Mesenteric fat pad (tissue), 1 donor: ENCODE results near the gene EXOC2. TPM values are rescaled to one million over a fixed set of nuclear protein-coding genes. Genes with fewer than 3 reads are reported as not detected.
"Not testable (repeated sequence)": the region's sequence is repeated elsewhere in the genome, so short reads cannot be mapped to it uniquely, and the experiment has no call there.

ENCODE experiments used
- DNase-seq: peaks from one replicate; pipeline ENCODE4 v3.0.0-alpha.2; 2020; ENCODE audit warnings: low spot score
- total RNA-seq: library from RNA; stranded (reverse); fragmentation: NEBNext Ultra II Directional; extraction: Animal tissue kit (Norgen Biotek cat#: 25700); gene quantifications from one replicate; pipeline ENCODE4 v1.2.1, GENCODE V29; 2021
- donor health status: DM: yes; HTN: yes; CAD: no.

The EXOC2 gene
- total RNA-seq, 1 donor from 2014 or later = 15.3 TPM

DNA sequence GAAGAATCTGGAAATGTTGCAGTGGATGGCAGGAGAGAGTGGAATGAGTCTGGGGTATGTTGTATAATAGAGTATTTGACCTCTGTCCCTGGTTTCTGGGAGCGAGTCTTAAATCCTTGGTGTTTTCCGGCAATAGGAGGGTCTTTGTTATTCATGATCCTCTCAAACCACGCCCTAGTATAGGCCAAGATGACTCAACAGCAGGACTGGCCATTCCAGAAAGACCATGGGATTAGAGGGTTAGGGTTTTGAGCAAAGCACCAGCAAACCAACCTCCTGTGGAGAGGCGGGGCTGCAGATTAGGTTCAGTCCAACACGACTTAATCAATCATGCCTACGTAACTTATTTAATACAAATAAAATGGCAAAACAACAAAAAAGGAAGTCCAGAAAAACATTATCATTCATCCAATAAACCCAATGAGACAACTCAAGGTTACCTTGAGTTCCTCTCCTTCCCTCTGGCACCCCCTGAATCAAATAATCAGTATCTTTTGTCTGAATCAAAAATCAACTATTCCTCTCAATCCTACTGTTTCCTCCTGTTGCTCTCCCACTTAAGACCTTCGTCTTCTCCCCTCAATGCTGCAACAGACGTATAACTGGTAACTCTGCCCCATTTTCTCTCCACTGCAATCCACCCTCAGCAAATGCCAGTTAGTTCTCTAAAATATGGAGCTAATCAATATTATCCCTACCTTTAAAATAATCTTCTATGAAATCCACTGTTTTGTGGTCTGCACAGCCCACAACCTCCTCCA is 51.5 kb downstream of the EXOC2 start:
- DNase-seq = no peak

DNA sequence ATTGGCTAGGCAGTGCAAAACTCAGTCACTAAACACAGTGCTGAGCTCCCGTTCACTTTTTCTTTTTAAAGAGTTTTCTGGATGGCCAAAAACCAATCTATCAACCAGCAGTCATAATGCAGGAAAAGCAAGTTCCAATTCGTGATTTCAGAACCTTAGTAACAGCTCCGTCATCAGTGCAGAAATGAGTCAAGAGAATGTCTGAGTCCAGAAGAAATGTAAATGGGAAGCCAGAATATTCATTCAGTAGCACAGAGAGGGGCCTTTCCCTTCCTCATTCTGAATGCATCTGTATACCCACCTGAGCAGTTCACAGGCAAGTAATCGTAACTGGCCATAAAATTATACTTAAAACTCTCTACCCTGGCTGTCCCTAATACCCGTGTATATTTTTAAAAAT is 56.5 kb downstream of the EXOC2 start:
- no peak for DNase-seq

DNA sequence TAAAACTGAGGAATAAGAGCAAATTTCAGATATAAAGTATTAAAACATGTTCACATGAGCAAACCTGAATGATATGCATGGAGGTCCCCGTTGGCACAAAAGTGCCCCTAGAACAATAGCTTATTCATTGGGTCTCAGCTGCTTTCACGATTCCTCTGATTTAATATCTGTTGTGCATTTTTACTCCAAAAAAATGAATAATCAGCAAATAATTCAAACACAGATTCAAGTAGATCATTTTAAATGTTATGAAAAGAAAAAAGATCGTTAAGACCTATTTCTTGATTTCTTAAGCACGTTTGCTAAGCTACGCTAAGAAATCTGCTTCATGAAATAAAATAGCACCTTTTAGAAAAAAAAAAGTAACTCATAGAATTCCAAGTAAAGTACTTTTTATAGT is 57.7 kb downstream of the EXOC2 start:
- no peak for DNase-seq

DNA sequence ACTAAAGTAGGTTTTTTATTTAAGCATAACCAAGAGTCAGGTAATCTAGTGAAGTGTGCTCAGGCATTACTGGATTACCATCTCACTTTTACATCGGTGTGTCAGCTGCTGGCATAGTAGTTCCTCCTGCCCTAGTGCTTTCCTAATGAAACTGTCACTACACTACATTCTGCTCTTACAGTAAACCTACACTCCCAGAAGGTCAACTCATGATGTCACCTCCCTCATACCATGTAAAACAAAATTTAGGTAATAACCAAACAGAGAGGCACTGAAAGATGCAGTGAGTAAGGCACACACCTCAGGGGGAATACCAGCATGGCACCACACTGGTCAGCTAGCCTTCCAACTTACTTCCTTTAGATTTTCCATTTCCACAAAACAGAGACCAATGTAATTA is 59.3 kb downstream of the EXOC2 start:
- DNase-seq = no peak

DNA sequence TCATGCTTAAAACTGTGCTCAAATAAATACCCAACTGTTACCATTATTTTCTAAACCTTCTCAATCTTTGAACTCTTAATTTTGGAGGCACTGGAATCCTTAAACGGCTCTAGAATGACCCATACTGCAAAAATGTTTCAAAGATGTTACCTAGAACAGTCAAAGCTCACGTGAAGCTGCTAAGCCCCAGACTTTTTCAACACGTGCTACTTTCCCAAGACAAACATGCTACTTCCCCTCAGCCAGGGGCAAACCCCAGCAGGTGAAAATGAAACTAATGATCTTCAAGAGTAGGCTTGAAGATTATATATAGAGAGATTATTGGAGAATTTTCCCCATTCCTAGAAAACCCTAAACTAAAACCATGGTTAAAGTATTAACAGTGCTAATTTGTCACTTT is 64.2 kb downstream of the EXOC2 start:
- DNase-seq = no peak

DNA sequence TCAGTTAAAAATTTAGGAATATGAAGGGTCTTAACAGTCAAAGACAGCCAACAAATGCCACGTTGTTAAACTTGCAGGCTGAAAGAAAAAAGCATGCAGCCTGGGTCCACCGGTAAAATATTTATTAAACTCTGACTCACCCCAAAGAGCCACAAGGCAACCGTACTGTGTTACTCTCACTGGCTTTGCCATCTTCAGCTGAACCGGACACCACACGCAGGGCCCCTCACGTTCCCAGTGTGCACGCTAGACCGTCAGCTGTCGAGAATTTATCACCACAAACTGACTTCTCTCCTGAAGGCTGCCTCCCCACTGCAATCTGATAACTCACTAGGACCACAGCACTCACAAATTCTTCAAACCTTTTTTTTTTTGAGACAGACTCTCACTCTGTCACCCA is 66.7 kb downstream of the EXOC2 start:
- DNase-seq = no peak

DNA sequence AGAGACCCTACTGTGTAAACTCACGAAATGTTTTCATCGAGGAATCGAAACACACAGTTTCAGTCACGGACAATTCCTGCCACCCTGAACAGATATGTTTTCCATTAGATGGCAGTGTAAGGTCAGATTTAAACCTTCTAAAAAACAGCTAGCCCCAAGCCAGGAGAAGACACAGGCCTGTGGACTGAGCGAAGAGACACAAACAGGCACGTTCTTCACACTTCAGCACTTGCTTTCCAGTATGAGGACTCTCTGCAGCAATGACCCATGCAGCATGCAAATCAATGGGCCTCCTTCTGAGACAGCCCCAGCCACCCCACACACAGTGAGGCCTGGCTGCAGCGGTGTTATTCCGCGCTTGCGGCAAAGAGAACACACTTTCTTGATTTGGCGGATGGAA is 68.0 kb downstream of the EXOC2 start:
- DNase-seq = no peak

DNA sequence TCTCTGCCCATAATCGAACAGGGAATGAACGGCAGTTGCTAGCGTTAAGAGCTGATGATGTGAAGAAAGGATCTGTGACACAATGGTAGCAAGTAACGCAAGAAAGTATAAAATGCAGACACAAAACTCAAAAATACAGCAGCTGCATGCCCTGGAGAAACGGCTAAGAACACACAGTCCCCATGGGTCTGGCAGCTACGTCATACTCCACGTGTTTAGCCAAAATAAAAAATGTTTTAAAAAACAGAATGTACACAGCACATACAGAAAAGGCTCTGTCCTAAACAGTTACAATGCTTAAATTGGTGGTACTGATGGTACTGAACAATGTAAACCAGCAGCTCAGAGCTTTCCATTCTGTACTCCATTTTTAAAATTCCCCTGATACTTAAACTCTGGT is 70.5 kb downstream of the EXOC2 start:
- no peak for DNase-seq

DNA sequence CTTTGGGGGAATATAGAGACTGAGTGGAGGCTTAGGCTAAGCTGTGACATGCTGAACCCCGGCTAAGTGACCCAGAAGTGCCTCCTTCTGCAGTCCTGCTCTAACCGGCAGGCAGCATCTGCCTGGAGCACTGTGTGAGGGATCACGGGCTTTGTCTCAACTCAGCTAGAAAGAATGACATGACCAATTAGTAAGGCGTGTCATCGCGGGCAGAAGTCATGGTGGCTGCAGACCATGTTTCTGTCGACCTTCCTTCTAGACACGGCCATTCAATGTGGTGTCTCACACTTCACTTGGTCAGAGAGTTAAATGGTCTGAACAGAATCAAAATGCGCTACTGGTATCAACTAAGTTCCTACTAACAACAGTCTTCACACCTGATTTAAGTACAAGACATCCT is 71.0 kb downstream of the EXOC2 start:
- DNase-seq = no peak

DNA sequence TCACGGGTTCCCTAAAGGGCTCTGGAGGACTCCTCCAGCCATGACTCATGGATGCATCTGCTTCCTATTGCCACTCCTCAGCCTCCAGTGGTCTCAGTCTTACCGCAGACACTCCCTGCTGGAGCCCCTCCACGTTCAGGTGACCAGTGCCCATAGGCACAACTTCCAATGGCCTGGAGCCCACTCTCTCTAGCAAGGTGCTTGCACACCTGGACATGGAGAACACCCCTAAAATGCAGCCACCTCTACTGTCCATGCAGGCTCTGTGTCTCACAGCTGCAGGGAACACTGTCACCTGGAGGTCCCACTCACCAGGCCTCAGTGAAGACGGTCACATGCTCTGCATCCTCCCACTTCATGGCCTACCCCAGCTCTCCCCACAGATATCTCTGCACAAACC is 72.0 kb downstream of the EXOC2 start:
- DNase-seq = no peak

DNA sequence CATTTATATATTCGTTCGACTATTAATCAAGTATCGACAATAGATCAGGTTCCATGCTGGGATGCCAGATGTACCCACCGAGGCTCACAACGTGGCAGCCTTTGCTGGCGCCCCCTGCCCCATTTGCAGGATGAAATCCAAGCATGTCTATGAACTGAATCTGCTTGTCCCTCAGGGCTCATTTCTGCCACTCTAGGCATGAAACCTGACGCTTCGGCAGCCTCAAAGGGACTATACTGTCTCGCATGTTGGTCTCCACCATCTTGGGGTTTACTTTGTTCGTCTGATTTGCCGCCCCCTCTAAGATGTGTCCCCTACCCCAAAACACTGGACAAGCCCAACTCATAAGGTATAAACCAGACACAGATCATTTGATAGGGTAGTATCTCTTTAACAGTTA is 72.8 kb downstream of the EXOC2 start:
- DNase-seq = no peak

DNA sequence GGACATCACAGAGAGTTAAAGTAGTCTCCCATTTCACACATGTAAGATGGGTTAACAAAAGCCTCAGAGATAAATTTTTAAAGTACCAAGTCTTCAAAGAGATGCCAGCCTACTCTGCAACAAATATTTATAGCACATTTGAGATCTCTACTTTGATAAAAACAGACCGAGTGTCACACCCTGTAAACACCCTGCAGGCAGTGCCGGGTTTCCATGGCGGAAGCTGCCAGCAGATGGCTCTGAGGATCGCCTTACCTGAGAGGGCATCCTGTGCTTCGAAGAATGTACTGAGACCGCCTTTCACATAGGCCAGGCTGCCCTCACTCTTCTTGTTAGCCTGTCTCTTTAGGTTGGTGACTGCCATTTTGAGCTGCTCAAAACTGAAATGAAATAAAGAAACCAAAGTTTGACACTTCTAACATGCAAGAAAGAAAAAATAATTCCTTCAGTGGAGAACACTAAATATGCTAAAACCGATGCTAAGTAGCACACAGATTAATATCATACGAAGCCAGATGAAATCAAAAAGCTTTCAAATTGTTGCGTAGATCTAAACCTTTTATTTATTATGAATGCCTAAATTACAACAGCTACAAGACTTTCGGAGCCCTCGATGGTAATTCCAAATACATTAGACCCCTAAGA is 75.4 kb downstream of the EXOC2 start:
- DNase-seq = no peak

DNA sequence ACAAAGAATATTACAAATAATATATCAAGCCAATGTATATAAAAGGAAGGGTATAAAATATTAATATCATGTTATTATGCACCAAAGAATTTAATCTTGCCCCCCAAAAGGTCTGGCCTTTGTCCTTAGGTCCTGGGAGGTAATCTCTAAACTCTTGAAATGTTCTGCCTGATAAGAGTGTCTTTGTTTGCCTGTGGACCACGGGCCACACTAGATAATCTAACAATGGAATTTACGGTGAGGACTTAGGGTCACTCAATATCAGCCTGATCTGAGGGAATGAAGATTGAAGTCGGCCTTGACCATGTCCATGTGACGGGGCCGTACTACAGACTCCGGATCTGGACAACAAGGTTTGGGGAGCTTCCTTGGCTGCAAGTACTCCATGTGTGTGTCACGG is 79.0 kb downstream of the EXOC2 start:
- no peak for DNase-seq

DNA sequence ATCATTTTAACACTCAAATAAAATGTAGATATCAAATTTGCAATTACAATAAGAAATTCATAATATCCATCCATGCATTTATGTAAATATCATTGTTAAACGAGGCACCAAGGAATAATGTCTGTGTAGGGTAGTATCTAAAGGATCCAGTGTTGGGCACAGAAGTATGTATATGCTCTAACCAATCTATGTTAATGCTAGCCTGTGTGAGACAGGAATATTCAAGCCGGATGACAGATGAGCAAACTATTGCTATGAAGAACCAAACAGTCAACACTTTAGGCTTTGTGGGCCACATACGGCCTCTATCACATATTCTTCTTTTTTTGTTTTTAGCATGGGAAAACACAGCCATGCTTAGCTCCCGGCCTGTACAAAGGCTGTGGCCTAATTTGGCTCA is 81.0 kb downstream of the EXOC2 start:
- DNase-seq = no peak

DNA sequence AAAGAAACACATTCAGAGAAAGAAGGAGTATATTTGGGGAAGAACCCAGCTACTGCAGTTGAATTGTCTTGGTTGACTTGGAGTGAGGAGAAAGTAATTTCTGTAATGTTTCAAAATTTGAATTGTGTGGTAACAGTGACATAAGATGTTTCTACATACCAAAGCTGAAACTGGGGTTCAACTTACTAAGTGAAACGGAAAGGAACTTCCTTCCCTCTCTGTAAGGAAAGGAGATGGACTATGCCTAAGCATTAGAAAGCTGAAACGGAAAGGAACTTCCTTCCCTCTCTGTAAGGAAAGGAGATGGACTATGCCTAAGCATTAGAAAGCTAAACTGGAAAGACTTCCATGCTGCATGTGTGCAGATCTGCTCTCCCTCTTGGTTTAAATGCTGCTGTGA is 82.1 kb downstream of the EXOC2 start:
- DNase-seq = no peak

DNA sequence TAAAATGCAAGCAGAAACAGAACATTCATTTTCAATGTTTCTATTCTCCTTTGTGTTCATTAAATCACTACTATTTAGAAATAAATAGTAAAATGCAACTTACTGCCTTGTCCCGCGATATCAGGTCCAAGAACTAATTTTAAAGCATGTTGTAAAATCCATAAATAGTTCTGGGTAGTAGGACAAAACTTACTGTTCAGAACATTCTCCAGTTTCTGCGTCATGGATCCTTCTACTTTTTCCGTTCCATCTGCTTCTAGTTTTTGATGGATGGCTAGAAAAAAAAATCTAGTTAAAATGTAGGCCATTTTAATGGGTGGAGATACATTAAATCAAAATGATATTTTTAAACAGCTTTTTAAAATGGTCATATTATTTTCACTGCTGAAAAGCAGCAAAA is 83.0 kb downstream of the EXOC2 start:
- DNase-seq = no peak

DNA sequence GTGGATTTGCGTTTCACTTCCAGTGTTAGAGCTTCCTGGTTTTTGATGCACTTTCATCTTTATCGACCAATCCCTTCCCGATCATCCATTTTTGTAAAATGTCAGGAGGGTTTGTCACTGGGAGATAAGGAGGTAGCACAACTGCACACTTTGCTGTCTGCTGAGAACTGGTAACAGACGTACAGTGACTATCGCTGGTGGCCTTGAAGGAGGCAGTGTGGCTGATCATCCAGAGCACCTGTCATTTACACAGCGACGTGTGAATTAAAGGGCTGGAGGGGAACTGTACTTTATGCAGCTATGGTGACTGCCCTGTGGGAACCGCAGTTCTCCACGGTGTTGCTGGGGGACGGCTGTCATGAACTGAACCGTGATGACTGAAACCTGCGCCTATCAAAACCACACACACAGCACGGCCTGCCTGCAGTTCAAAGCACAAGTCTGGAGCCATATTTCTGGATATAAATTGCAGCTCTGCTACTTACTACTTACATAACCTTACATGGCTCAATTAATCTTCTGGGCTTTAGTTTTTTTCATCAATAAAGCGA is 86.0 kb downstream of the EXOC2 start:
- no peak for DNase-seq

DNA sequence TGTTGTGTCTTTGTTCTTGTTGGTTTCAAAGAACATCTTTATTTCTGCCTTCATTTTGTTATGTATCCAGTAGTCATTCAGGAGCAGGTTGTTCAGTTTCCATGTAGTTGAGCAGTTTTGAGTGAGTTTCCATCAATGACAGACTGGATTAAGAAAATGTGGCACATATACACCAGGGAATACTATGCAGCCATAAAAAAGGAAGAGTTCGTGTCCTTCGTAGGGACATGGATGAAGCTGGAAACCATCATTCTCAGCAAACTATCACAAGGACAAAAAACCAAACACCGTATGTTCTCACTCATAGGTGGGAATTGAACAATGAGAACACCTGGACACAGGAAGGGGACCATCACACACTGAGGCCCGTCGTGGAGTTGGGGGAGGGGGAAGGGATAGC is 87.0 kb downstream of the EXOC2 start:
- not testable (repeated sequence) for DNase-seq

DNA sequence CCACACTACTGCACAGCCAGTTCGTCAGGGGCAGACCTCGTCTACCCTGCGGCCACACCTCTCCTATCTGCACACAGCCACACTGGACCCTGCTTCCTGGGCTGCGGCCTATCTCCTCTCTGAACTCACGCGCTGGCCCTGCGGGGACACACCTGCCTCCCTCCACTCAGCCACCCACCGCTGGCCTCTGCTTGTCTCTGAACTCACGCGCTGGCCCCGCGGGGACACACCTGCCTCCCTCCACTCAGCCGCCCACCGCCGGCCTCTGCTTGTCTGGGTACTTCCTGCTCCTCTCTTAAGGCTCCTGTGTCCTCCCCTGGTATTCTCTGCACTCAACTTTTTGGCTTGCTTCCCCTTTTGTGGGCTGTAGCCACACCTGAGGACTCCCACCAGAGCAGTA is 88.4 kb downstream of the EXOC2 start:
- DNase-seq = no peak

DNA sequence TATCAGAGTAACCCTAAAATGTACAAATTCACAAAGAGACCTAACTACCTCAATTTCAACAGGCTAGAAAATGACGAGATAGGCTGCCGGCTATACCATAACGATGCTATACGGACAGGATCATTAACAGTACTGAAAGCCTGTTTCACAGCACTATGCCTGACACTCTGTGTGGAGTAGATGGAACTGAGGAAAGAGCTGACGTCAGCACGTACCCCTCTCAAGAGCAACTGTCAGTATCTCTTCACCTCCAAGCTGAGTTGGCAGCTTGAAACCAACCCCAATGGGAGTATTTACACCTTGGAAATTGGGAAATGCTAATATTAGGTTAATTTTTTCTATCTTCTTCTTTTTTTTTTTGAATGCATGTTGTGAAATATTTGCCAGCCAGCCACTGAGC is 89.7 kb downstream of the EXOC2 start:
- DNase-seq = no peak

DNA sequence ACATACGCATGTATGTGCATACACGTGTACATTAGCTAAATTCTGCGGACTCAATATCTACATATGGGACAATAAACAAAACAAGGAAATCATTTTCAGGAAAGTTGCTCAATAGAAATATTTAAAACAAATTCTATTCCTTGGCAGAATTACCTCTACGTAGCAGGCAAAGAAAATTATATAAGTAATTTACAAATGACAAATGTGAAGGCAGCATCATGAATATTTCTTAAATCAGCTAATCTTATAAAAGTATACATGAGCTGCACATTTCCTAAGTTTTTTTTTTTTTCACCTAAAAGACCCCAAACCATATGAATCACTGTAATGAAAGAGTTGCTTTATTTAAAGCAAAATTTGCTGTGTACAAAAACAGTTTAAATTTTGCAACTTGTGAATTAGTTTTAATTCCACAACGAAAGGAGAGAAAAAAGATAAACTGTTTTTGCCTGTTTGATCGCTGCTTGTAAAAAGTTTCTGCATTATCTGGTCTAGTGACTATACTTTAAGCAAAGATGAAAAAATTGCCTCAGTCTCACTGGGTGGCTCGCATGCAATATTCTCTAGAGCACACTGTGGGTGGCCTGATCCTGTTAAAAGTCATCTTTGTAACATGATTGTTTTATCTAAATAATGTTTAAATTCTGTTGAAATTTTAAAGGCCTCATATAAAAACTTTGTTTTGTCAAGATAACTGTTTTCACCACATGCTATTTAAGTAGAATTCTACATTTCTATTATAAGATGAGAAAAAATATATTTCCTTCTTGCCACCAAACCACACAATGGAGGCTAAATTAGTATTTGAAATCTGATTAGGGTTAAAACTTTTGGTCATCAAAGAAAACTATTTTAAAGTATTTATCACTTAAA is 93.1 kb downstream of the EXOC2 start:
- DNase-seq = no peak

DNA sequence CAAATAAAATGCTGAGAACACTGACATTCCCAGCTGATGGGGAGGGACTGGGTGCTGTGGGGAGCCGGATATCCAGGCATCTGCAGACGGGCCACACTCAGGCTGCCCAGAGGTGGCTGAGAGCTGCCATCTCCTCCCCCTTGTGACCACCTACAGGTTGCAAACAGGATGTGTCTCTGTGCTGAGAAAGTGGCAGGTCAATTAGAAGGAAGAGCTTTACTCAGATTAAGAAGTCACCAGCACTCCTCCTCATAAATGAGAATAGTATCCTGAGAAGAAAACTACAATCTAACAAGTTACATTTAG is 99.1 kb downstream of the EXOC2 start:
- no peak for DNase-seq
